ENCODE results near the gene UBP1. TPM values are rescaled to one million over a fixed set of nuclear protein-coding genes. Genes with fewer than 3 reads are reported as not detected.
A peak's percentile ranks its signal among the peaks of the same experiment; 100 is the strongest.

The UBP1 gene
- total and polyA plus RNA-seq, 9 of the 15 experiments (the other 6 are each of a cell fraction or from before 2014, with no cell fraction given), result 13.6 to 143 (median 79.6) TPM

GRCh38 chr3:33440328-33441224, at the start of gene UBP1 (continued):
- TF ChIP-seq SNIP1 (IDR thresholded peaks at IDR 0.05; ENCODE audit: low read depth) (no peak), SMC3 (conservative IDR thresholded peaks at IDR 0.05; ENCODE audit: insufficient read depth, low read depth, low read length) (0 out of 2 replicates have a peak, but pooled peaks have one; percentile 4), HSF4 (CRISPR knock-in tag; IDR thresholded peaks at IDR 0.05; ENCODE audit: borderline replicate concordance) (no peak), ZFP91 (CRISPR knock-in tag; IDR thresholded peaks at IDR 0.05) (0 out of 2 replicates have a peak, but pooled peaks have one; percentile 31), ZNF324 (CRISPR knock-in tag; IDR thresholded peaks at IDR 0.05) (no peak; the same call in 1 of the 2 replicates), THRAP3 (IDR thresholded peaks at IDR 0.05; ENCODE audit: borderline replicate concordance) (no peak), MEIS2 (IDR thresholded peaks at IDR 0.05; ENCODE audit: partially characterized antibody) (peak; percentile 79), GATAD2A (IDR thresholded peaks at IDR 0.05) (peak; percentile 74), TEAD1 (CRISPR knock-in tag; IDR thresholded peaks at IDR 0.05) (peak; percentile 17 to 33; a peak in 2 of 4 replicates), PTRF (tag; IDR thresholded peaks at IDR 0.05) (no peak), SLC30A9 (CRISPR knock-in tag; IDR thresholded peaks at IDR 0.05) (no peak), NR2C2 (CRISPR knock-in tag; IDR thresholded peaks at IDR 0.05) (peak; percentile 56), NR2C2 (tag; IDR thresholded peaks at IDR 0.05) (peak; percentile 91), GABPB2 (CRISPR knock-in tag; conservative IDR thresholded peaks at IDR 0.05) (no peak), SRSF7 (optimal IDR thresholded peaks at IDR 0.05; ENCODE audit: low read depth, low read length) (no peak), SIN3B (IDR thresholded peaks at IDR 0.05; ENCODE audit: low read depth) (peak; percentile 71), SP1 (CRISPR knock-in tag; IDR thresholded peaks at IDR 0.05) (peak; percentile 89), HDAC6 (IDR thresholded peaks at IDR 0.05; ENCODE audit: low read depth, low read length) (no peak), ESRRB (CRISPR knock-in tag; IDR thresholded peaks at IDR 0.05; ENCODE audit: borderline replicate concordance) (no peak), MTA1 (IDR thresholded peaks at IDR 0.05; ENCODE audit: borderline replicate concordance) (no peak), NEUROD1 (IDR thresholded peaks at IDR 0.05; ENCODE audit: borderline replicate concordance, low read depth, low read length, partially characterized antibody) (peak; percentile 90), KLF1 (tag; IDR thresholded peaks at IDR 0.05) (no peak), CHCHD3 (CRISPR knock-in tag; IDR thresholded peaks at IDR 0.05) (no peak), CCNT2 (IDR thresholded peaks at IDR 0.05; ENCODE audit: borderline replicate concordance, extremely low read depth, insufficient read length, low read depth, low read length) (peak; percentile 39), FOXA1 (IDR thresholded peaks at IDR 0.05; ENCODE audit: borderline replicate concordance) (no peak), CBFA2T2 (conservative IDR thresholded peaks at IDR 0.05) (no peak), PHB (CRISPR knock-in tag; IDR thresholded peaks at IDR 0.05) (0 out of 2 replicates have a peak, but pooled peaks have one; percentile 9), MXD1 (CRISPR knock-in tag; IDR thresholded peaks at IDR 0.05; ENCODE audit: borderline replicate concordance, poor library complexity, severe bottlenecking) (no peak), ZNF232 (CRISPR knock-in tag; IDR thresholded peaks at IDR 0.05) (no peak)
